Activated naive CD4-positive, alpha-beta T cell treated with anti-CD3 and anti-CD28 coated beads, Interleukin-2, amount 50 U/mL, for 16 hours (primary cell): ENCODE measurements around the gene PXDN.
"Not testable (repeated sequence)": the region's sequence is repeated elsewhere in the genome, so short reads cannot be mapped to it uniquely, and the experiment has no call there.

Experiments used
- DNase-seq: peaks from one replicate; pipeline ENCODE4 v3.0.0-alpha.2; 2020

The PXDN gene

GRCh38 chr2:1700427-1700826 is 43.9 kb downstream of the PXDN start:
- DNase-seq, result not testable (repeated sequence)

GRCh38 chr2:1698188-1698945 is 45.9 kb downstream of the PXDN start:
- no peak for DNase-seq

- no peak for DNase-seq
These were observed 46.7 kb downstream of the PXDN start for GRCh38 chr2:1697601-1698000.

GRCh38 chr2:1696472-1696871 is 47.8 kb downstream of the PXDN start:
- DNase-seq, result no peak

- DNase-seq, result no peak
These were observed 49.7 kb downstream of the PXDN start for GRCh38 chr2:1694371-1695271.

- no peak for DNase-seq
These were observed 50.6 kb downstream of the PXDN start for GRCh38 chr2:1693723-1694122.

GRCh38 chr2:1692342-1692741 is 52.0 kb downstream of the PXDN start:
- DNase-seq, result no peak

GRCh38 chr2:1691366-1691765 is 52.9 kb downstream of the PXDN start:
- no peak for DNase-seq

- no peak for DNase-seq
These were observed 54.1 kb downstream of the PXDN start for GRCh38 chr2:1690056-1690775.

- DNase-seq, result no peak
These were observed 55.5 kb downstream of the PXDN start for GRCh38 chr2:1688859-1689258.

- DNase-seq, result no peak
These were observed 56.2 kb downstream of the PXDN start for GRCh38 chr2:1688161-1688560.

GRCh38 chr2:1687254-1687653 is 57.1 kb downstream of the PXDN start:
- DNase-seq, result no peak

- no peak for DNase-seq
These were observed 57.6 kb downstream of the PXDN start for GRCh38 chr2:1686784-1687105.

- DNase-seq, result no peak
These were observed 58.1 kb downstream of the PXDN start for GRCh38 chr2:1685957-1686783.

GRCh38 chr2:1685078-1685956 is 59.0 kb downstream of the PXDN start:
- no peak for DNase-seq

GRCh38 chr2:1683297-1683696 is 61.0 kb downstream of the PXDN start:
- DNase-seq, result no peak

- DNase-seq, result no peak
These were observed 62.2 kb downstream of the PXDN start for GRCh38 chr2:1682181-1682440.

- DNase-seq, result no peak
These were observed 62.8 kb downstream of the PXDN start for GRCh38 chr2:1681323-1682180.

GRCh38 chr2:1681017-1681318 is 63.3 kb downstream of the PXDN start:
- no peak for DNase-seq

- no peak for DNase-seq
These were observed 63.9 kb downstream of the PXDN start for GRCh38 chr2:1680222-1681016.
